ENCODE results near the gene AJAP1.

Gene AJAP1

GRCh38 chr1:4708840-4709507, 54.6 kb downstream of the AJAP1 start:
- no peak for DNase-seq

GRCh38 chr1:4709641-4710040, 55.2 kb downstream of the AJAP1 start:
- DNase-seq, result no peak

- no peak for DNase-seq
Observed at GRCh38 chr1:4710592-4711415, 56.4 kb downstream of the AJAP1 start.

- DNase-seq, result no peak
Observed at GRCh38 chr1:4711416-4712275, 57.2 kb downstream of the AJAP1 start.

GRCh38 chr1:4713669-4714068, 59.3 kb downstream of the AJAP1 start:
- DNase-seq, result no peak

- DNase-seq, result no peak
Observed at GRCh38 chr1:4716406-4716805, 62.0 kb downstream of the AJAP1 start.

GRCh38 chr1:4718071-4718470, 63.7 kb downstream of the AJAP1 start:
- no peak for DNase-seq

GRCh38 chr1:4723106-4723505, 68.7 kb downstream of the AJAP1 start:
- no peak for DNase-seq

GRCh38 chr1:4724001-4724400, 69.6 kb downstream of the AJAP1 start:
- no peak for DNase-seq

GRCh38 chr1:4724695-4725250, 70.4 kb downstream of the AJAP1 start:
- no peak for DNase-seq

GRCh38 chr1:4725416-4725815, 71.0 kb downstream of the AJAP1 start:
- DNase-seq, result no peak

- no peak for DNase-seq
Observed at GRCh38 chr1:4726620-4727341, 72.4 kb downstream of the AJAP1 start.

- DNase-seq, result no peak
Observed at GRCh38 chr1:4728319-4729089, 74.1 kb downstream of the AJAP1 start.

- DNase-seq, result no peak
Observed at GRCh38 chr1:4729090-4729471, 74.7 kb downstream of the AJAP1 start.

GRCh38 chr1:4730078-4730477, 75.7 kb downstream of the AJAP1 start:
- DNase-seq, result no peak

GRCh38 chr1:4733446-4734177, 79.2 kb downstream of the AJAP1 start:
- no peak for DNase-seq

- DNase-seq, result no peak
Observed at GRCh38 chr1:4734219-4734618, 79.8 kb downstream of the AJAP1 start.

GRCh38 chr1:4734791-4735190, 80.4 kb downstream of the AJAP1 start:
- DNase-seq, result no peak

- DNase-seq, result no peak
Observed at GRCh38 chr1:4736254-4736653, 81.8 kb downstream of the AJAP1 start.

- DNase-seq, result no peak
Observed at GRCh38 chr1:4741876-4742423, 87.5 kb downstream of the AJAP1 start.
